ENCODE results near the gene PHLDA2. TPM values are rescaled to one million over a fixed set of nuclear protein-coding genes. Genes with fewer than 3 reads are reported as not detected.
A peak's percentile ranks its signal among the peaks of the same experiment; 100 is the strongest.

The PHLDA2 gene
- total and polyA plus RNA-seq, 3 experiments from 2014 or later, result 1.3 to 2.9 (median 2.1) TPM

DNA sequence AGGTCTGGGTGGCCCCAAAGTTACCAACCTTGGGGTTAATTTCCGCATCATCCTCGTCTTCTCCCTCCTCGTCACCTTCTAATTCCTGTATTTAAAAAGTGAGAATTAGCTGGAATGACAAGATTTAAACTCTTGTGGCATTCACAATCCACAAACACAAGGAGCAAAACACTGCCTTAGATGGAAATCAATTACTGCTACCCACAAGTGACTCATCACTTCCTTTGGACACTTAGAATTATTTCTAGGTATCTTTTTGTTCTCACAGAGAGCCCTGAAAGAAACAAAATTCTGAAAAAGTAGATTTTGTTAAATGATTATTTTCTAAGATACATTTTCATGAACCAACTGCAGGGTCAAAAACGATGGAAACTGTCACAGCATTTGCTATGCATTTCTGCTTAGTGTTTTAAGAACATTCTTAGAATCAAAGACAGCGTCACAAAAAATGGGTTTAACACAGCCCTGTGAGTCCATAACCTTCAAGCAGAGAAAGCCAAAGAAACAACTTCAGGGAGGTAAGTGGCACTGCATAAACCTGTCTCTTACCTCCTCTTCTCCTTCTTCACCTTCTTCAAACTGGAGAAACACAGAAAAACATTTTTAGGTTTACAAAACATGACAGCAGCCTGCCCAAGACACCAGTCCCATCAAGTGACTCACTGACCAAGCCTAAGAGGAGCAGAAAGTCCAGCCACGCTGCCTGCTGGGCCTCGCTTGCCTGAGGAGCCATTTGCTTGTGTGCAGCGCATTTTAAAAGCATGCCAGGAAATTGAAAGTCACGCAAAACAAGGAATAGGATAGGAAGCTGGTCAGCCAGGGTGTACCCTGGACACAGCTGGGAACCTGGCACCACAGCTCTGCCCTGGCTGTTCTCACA lies 22.3 kb upstream of the PHLDA2 start:
- H3K27ac Mint-ChIP-seq, result peak overlapping the region in 7 of 8 donors; percentile 41 to 86 (median 68)
- peaks cover 22 to 64% (median 36%) of the 10 kb centered on the region in 3 donors for H3K4me1 Mint-ChIP-seq
- Histone ChIP-seq H3K27ac (ENCODE audit: low read depth, low read length) (no peak overlapping the region), H3K4me1 (ENCODE audit: insufficient read depth, low read length) (peaks cover 4% of the 10 kb centered on the region), H3K36me3 (ENCODE audit: insufficient read depth, low read length) (peaks cover 86% of the 10 kb centered on the region), H3K4me3 (ENCODE audit: low read length) (no peak overlapping the region), H3K27me3 (ENCODE audit: insufficient read depth, low read length, poor library complexity, severe bottlenecking) (no peaks in the 10 kb centered on the region), H3K9me3 (ENCODE audit: low read length) (no peaks in the 10 kb centered on the region)
- peak overlapping the region in 1 of 7 donors; percentile 10 for H3K4me3 Mint-ChIP-seq
- no peak for DNase-seq
- peaks cover 3 to 98% (median 34%) of the 10 kb centered on the region in 3 donors for H3K36me3 Mint-ChIP-seq
- POLR2A ChIA-PET, result no interaction called here
- H3K27me3 Mint-ChIP-seq, result peaks cover 0 to 1% of the 10 kb centered on the region in 2 donors
- CTCF ChIA-PET, result no interaction called here
- H3K9me3 Mint-ChIP-seq, result no peaks in the 10 kb centered on the region

DNA sequence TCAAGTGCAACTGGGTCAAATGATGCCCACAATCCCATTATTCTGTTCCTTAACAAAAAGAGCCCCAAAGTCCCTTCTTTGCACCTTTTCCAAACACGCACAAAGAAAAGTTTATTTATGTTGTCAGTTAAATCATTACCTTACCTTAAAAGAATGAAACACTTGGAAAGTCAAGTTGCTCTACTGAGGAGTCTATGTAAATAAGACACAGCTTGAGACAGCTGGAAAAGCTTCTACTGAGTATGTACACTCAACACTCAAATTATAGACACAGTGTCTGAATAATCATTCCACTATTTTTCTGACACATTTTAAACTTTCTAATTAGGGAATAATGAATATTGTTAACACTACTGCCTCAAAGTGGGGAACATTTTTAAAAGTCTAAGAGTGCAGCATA lies 21.6 kb upstream of the PHLDA2 start:
- H3K9me3 Mint-ChIP-seq, result no peaks in the 10 kb centered on the region
- H3K27me3 ChIP-seq (ENCODE audit: insufficient read depth, low read length, poor library complexity, severe bottlenecking), result no peaks in the 10 kb centered on the region
- peaks cover 29 to 70% (median 42%) of the 10 kb centered on the region in 3 donors for H3K4me1 Mint-ChIP-seq
- no peak overlapping the region for H3K27ac ChIP-seq (ENCODE audit: low read depth, low read length)
- H3K4me3 ChIP-seq (ENCODE audit: low read length), result no peak overlapping the region
- no peaks in the 10 kb centered on the region for H3K9me3 ChIP-seq (ENCODE audit: low read length)
- DNase-seq, result no peak
- CTCF ChIA-PET, result interaction anchor here (0.8 kb wide), 1 partner anchor 24 kb away, joined by 4 read pairs; no protein-coding TSS in a partner anchor
- H3K4me3 Mint-ChIP-seq, result no peak overlapping the region
- peaks cover 11% of the 10 kb centered on the region for H3K4me1 ChIP-seq (ENCODE audit: insufficient read depth, low read length)
- peak overlapping the region in 1 of 8 donors; percentile 19 for H3K27ac Mint-ChIP-seq
- peaks cover 0 to 1% of the 10 kb centered on the region in 2 donors for H3K27me3 Mint-ChIP-seq
- peaks cover 80% of the 10 kb centered on the region for H3K36me3 ChIP-seq (ENCODE audit: insufficient read depth, low read length)
- peaks cover 1 to 98% (median 33%) of the 10 kb centered on the region in 3 donors for H3K36me3 Mint-ChIP-seq
- POLR2A ChIA-PET, result no interaction called here

DNA sequence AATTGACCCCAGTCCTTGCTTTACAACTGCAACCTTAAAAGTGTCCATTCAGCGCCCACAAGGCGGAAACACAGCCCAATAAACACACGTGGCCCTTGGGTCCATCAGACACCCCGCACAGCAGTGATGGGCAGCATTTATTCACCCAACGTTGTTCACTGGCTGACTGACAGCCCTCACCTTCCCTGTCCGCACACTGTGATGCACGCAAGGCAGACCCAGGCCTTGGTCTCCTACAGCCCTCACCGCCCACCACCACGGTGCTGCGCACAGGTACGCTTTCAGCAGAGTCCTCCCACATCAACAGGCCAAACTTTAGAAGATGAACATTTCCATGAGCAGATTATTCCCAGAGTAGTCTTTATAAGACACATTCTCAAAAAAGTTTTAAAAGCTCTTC lies 20.7 kb upstream of the PHLDA2 start:
- Mint-ChIP-seq H3K27ac (peak overlapping the region in 4 of 8 donors; percentile 44 to 84 (median 74)), H3K4me1 (peaks cover 36 to 79% (median 51%) of the 10 kb centered on the region in 3 donors), H3K9me3 (no peaks in the 10 kb centered on the region), H3K27me3 (peaks cover 0 to 1% of the 10 kb centered on the region in 2 donors), H3K36me3 (peaks cover 0 to 99% (median 31%) of the 10 kb centered on the region in 3 donors), H3K4me3 (no peak overlapping the region)
- Histone ChIP-seq H3K4me1 (ENCODE audit: insufficient read depth, low read length) (peaks cover 19% of the 10 kb centered on the region), H3K27me3 (ENCODE audit: insufficient read depth, low read length, poor library complexity, severe bottlenecking) (no peaks in the 10 kb centered on the region), H3K4me3 (ENCODE audit: low read length) (no peak overlapping the region), H3K27ac (ENCODE audit: low read depth, low read length) (no peak overlapping the region), H3K9me3 (ENCODE audit: low read length) (no peaks in the 10 kb centered on the region), H3K36me3 (ENCODE audit: insufficient read depth, low read length) (peaks cover 71% of the 10 kb centered on the region)
- ChIA-PET POLR2A (no interaction called here), CTCF (no interaction called here)
- no peak for DNase-seq

DNA sequence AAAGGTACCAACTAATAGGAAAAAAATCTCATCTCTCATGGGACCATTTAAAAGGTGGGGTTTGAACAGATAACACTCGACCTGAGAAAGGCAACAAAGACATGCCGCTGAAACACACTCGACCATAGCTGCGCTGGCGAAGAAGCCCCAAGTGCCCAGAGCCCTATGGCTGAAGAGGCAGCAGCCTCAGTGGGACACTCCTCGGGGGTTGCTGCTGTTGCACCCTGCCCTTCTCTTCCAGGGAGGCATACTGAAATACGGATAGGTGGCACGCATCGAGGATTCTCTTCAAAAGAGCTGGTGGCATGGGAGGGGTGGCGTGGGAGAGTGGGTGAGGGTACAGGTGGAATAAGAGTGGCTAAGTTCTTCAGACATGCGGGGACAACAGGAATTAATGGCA lies 18.5 kb upstream of the PHLDA2 start:
- Histone ChIP-seq H3K9me3 (ENCODE audit: low read length) (no peaks in the 10 kb centered on the region), H3K4me1 (ENCODE audit: insufficient read depth, low read length) (peaks cover 20% of the 10 kb centered on the region), H3K4me3 (ENCODE audit: low read length) (no peak overlapping the region), H3K36me3 (ENCODE audit: insufficient read depth, low read length) (peaks cover 54% of the 10 kb centered on the region), H3K27ac (ENCODE audit: low read depth, low read length) (no peak overlapping the region), H3K27me3 (ENCODE audit: insufficient read depth, low read length, poor library complexity, severe bottlenecking) (no peaks in the 10 kb centered on the region)
- peak overlapping the region in 3 of 8 donors; percentile 7 to 58 (median 15) for H3K27ac Mint-ChIP-seq
- ChIA-PET POLR2A (no interaction called here), CTCF (interaction anchor here (0.9 to 1.5 kb wide), 2 partner anchors 18 to 65 kb away, joined by 3 read pairs; no protein-coding TSS in a partner anchor)
- no peaks in the 10 kb centered on the region for H3K9me3 Mint-ChIP-seq
- no peak for DNase-seq
- H3K4me3 Mint-ChIP-seq, result no peak overlapping the region
- peaks cover 0 to 94% (median 25%) of the 10 kb centered on the region in 3 donors for H3K36me3 Mint-ChIP-seq
- peaks cover 34 to 85% (median 49%) of the 10 kb centered on the region in 3 donors for H3K4me1 Mint-ChIP-seq
- H3K27me3 Mint-ChIP-seq, result peaks cover 0 to 1% of the 10 kb centered on the region in 2 donors

DNA sequence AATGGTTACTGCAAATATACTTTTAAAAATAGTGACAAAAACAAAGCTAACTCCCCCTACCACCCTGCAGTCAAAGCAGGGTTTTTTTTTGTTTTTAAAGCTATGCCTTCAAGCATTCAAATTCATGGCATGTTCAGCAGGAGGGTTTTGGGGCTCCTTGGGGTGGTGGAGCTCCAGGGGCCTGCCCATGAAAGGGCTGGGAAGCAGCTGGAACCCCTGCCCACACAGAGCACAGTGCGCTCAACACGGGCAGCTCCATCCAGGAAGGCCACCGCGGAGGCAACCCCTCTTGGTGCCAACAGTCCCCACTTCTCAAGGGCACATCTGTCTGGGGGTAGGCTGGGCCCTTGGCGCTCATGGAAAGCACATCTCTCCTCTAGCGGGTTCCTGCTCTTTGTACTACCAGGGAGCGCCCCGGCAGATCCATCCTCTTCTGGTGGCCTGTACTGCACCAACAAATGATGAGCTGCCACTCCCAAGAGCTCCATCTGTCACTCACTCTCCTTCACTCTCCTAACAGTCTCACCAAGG lies 16.6 kb upstream of the PHLDA2 start:
- H3K27ac ChIP-seq (ENCODE audit: low read depth, low read length), result no peak overlapping the region
- Mint-ChIP-seq H3K9me3 (no peaks in the 10 kb centered on the region), H3K4me3 (peak overlapping the region in 3 of 7 donors; percentile 7 to 40 (median 29)), H3K27me3 (peaks cover 0 to 1% of the 10 kb centered on the region in 2 donors), H3K36me3 (peaks cover 0 to 75% (median 14%) of the 10 kb centered on the region in 3 donors), H3K4me1 (peaks cover 27 to 75% (median 32%) of the 10 kb centered on the region in 3 donors), H3K27ac (peak overlapping the region; percentile 14 to 81 (median 64))
- H3K36me3 ChIP-seq (ENCODE audit: insufficient read depth, low read length), result peaks cover 35% of the 10 kb centered on the region
- H3K4me3 ChIP-seq (ENCODE audit: low read length), result no peak overlapping the region
- H3K4me1 ChIP-seq (ENCODE audit: insufficient read depth, low read length), result peaks cover 20% of the 10 kb centered on the region
- DNase-seq, result no peak
- H3K27me3 ChIP-seq (ENCODE audit: insufficient read depth, low read length, poor library complexity, severe bottlenecking), result no peaks in the 10 kb centered on the region
- ChIA-PET POLR2A (interaction anchor here (0.6 kb wide), 1 partner anchor 16 kb away, joined by 5 read pairs; no protein-coding TSS in a partner anchor), CTCF (interaction anchor here (1.0 to 1.5 kb wide), 3 partner anchors 16 to 414 kb away, joined by 4 read pairs; partner anchors contain the start of gene PHLDA2)
- H3K9me3 ChIP-seq (ENCODE audit: low read length), result no peaks in the 10 kb centered on the region

DNA sequence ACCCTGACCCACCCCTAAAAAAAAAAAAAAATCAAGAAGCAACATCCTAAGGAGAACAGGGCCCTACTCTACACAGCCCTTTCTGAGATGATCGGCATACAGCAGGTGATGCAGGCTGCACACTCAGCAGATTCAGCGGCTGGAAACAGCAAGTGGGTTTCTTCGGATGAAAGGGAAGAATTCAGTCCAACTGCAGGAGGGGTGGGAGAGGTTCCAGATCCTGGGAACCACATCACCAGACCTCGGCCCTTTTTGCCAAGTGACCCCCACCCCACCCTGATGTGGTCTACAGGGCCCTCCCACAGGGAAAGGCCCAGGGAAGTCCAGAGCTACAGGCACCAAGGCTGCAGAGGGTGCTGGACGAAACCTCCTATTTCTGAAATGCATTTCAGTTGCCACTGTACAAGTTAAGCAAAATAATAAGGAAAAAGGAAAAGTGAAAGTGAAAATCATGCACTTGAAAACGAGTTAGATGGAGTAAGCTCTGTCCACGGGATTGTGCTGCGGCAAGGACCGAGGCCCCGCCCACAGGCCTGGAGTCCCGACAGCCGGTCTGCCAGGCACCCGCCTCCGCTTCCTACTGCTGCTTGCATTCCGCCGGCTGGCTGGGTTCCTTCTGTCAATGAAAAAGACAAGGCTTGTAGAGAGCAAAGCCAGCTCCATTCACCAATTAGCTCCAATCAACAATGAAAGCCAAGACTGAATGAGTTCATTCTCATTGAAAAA lies 16.0 kb upstream of the PHLDA2 start:
- Histone ChIP-seq H3K4me3 (ENCODE audit: low read length) (no peak overlapping the region), H3K36me3 (ENCODE audit: insufficient read depth, low read length) (peaks cover 30% of the 10 kb centered on the region), H3K27me3 (ENCODE audit: insufficient read depth, low read length, poor library complexity, severe bottlenecking) (no peaks in the 10 kb centered on the region), H3K27ac (ENCODE audit: low read depth, low read length) (no peak overlapping the region), H3K4me1 (ENCODE audit: insufficient read depth, low read length) (peaks cover 20% of the 10 kb centered on the region), H3K9me3 (ENCODE audit: low read length) (no peaks in the 10 kb centered on the region)
- Mint-ChIP-seq H3K36me3 (peaks cover 0 to 70% (median 13%) of the 10 kb centered on the region in 3 donors), H3K4me1 (peaks cover 31 to 79% (median 32%) of the 10 kb centered on the region in 3 donors), H3K27ac (peak overlapping the region; percentile 24 to 90 (median 72)), H3K4me3 (peak overlapping the region in 3 of 7 donors; percentile 12 to 37 (median 29)), H3K27me3 (peaks cover 0 to 1% of the 10 kb centered on the region in 2 donors), H3K9me3 (no peaks in the 10 kb centered on the region)
- CTCF ChIA-PET, result interaction anchor here (1.0 to 1.5 kb wide), 3 partner anchors 16 to 414 kb away, joined by 4 read pairs; partner anchors contain the start of gene PHLDA2
- DNase-seq, result peak in 1 of 5 donors; percentile 46
- POLR2A ChIA-PET, result no interaction called here

DNA sequence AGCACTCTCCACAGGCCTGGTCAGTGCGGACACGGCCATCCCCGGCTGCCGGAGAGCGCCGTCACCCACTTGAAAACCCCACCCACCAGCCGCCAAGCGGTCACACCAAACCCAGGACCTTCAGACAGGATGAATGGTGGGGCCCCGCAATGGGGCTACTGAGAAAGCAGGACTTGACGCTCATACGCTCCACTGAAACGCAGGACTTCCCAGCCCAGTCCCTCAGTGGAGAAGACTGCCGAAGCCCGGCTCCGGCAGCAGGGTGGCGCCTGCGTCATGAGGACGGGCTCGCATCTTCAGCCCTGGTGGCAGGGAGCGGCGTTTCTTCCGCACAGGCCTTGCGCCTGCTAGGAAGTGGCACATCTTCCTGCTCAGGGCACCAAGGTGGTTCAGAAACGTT lies 15.3 kb upstream of the PHLDA2 start:
- H3K36me3 Mint-ChIP-seq, result peaks cover 0 to 63% (median 11%) of the 10 kb centered on the region in 3 donors
- POLR2A ChIA-PET, result no interaction called here
- no peak for DNase-seq
- peak overlapping the region in 1 of 8 donors; percentile 29 for H3K27ac Mint-ChIP-seq
- Histone ChIP-seq H3K36me3 (ENCODE audit: insufficient read depth, low read length) (peaks cover 23% of the 10 kb centered on the region), H3K4me1 (ENCODE audit: insufficient read depth, low read length) (peaks cover 20% of the 10 kb centered on the region), H3K4me3 (ENCODE audit: low read length) (no peak overlapping the region), H3K27me3 (ENCODE audit: insufficient read depth, low read length, poor library complexity, severe bottlenecking) (no peaks in the 10 kb centered on the region), H3K27ac (ENCODE audit: low read depth, low read length) (no peak overlapping the region), H3K9me3 (ENCODE audit: low read length) (no peaks in the 10 kb centered on the region)
- peaks cover 0 to 3% (median 3%) of the 10 kb centered on the region in 5 donors for H3K9me3 Mint-ChIP-seq
- peaks cover 30 to 81% (median 36%) of the 10 kb centered on the region in 3 donors for H3K4me1 Mint-ChIP-seq
- peaks cover 0 to 3% of the 10 kb centered on the region in 2 donors for H3K27me3 Mint-ChIP-seq
- no peak overlapping the region for H3K4me3 Mint-ChIP-seq
- CTCF ChIA-PET, result no interaction called here
